Measurements from ENCODE around the gene ADGRE3. TPM values are rescaled to one million over a fixed set of nuclear protein-coding genes. Genes with fewer than 3 reads are reported as not detected.
A peak's percentile ranks its signal among the peaks of the same experiment; 100 is the strongest.
"Not testable (repeated sequence)": the region's sequence is repeated elsewhere in the genome, so short reads cannot be mapped to it uniquely, and the experiment has no call there.

ADGRE3 gene
- total RNA-seq, 2 experiments from 2014 or later = not detected

- H3K36me3 Mint-ChIP-seq = no peaks in the 10 kb centered on the region
- H3K9me3 Mint-ChIP-seq = peaks cover 5% of the 10 kb centered on the region
- H3K27ac Mint-ChIP-seq = no peak overlapping the region
- no peak overlapping the region for H3K4me3 Mint-ChIP-seq
- no peaks in the 10 kb centered on the region for H3K27me3 Mint-ChIP-seq
- peak; percentile 8 for DNase-seq
- no peaks in the 10 kb centered on the region for H3K4me1 Mint-ChIP-seq
These were observed 42.4 kb downstream of the ADGRE3 start for GRCh38 chr19:14632286-14632685.

- no peaks in the 10 kb centered on the region for H3K4me1 Mint-ChIP-seq
- no peak overlapping the region for H3K27ac Mint-ChIP-seq
- no peaks in the 10 kb centered on the region for H3K27me3 Mint-ChIP-seq
- peaks cover 5% of the 10 kb centered on the region for H3K9me3 Mint-ChIP-seq
- no peaks in the 10 kb centered on the region for H3K36me3 Mint-ChIP-seq
- no peak overlapping the region for H3K4me3 Mint-ChIP-seq
- no peak for DNase-seq
These were observed 45.1 kb downstream of the ADGRE3 start for GRCh38 chr19:14629557-14629956.

GRCh38 chr19:14624491-14624890 is 50.2 kb downstream of the ADGRE3 start:
- not testable (repeated sequence) for H3K4me3 Mint-ChIP-seq, H3K27me3 Mint-ChIP-seq

GRCh38 chr19:14619404-14619803 is 55.2 kb downstream of the ADGRE3 start:
- H3K36me3 Mint-ChIP-seq = no peaks in the 10 kb centered on the region

More at GRCh38 chr19:14624491-14624890, 50.2 kb downstream of the ADGRE3 start:
- not testable (repeated sequence) for H3K36me3 Mint-ChIP-seq, DNase-seq, H3K4me1 Mint-ChIP-seq, H3K9me3 Mint-ChIP-seq
- H3K27ac Mint-ChIP-seq = peak overlapping the region; percentile 31

GRCh38 chr19:14616407-14616806 is 58.2 kb downstream of the ADGRE3 start:
- Mint-ChIP-seq H3K27me3 (peaks cover 8% of the 10 kb centered on the region), H3K9me3 (peaks cover 15% of the 10 kb centered on the region), H3K36me3 (no peaks in the 10 kb centered on the region), H3K27ac (no peak overlapping the region), H3K4me3 (no peak overlapping the region), H3K4me1 (peaks cover 4% of the 10 kb centered on the region)
- no peak for DNase-seq

More at GRCh38 chr19:14619404-14619803, 55.2 kb downstream of the ADGRE3 start:
- Mint-ChIP-seq H3K9me3 (peaks cover 15% of the 10 kb centered on the region), H3K4me1 (no peaks in the 10 kb centered on the region), H3K27me3 (peaks cover 5% of the 10 kb centered on the region), H3K4me3 (no peak overlapping the region), H3K27ac (no peak overlapping the region)
- DNase-seq = no peak

GRCh38 chr19:14615623-14616022 is 59.0 kb downstream of the ADGRE3 start:
- no peaks in the 10 kb centered on the region for H3K36me3 Mint-ChIP-seq
- no peak for DNase-seq
- peaks cover 4% of the 10 kb centered on the region for H3K4me1 Mint-ChIP-seq
- peaks cover 15% of the 10 kb centered on the region for H3K9me3 Mint-ChIP-seq
- H3K27ac Mint-ChIP-seq = no peak overlapping the region
- H3K4me3 Mint-ChIP-seq = no peak overlapping the region
- peaks cover 8% of the 10 kb centered on the region for H3K27me3 Mint-ChIP-seq

GRCh38 chr19:14614099-14614412 is 60.6 kb downstream of the ADGRE3 start:
- peaks cover 8% of the 10 kb centered on the region for H3K27me3 Mint-ChIP-seq
- H3K9me3 Mint-ChIP-seq = peaks cover 3% of the 10 kb centered on the region
- H3K4me3 Mint-ChIP-seq = no peak overlapping the region
- H3K36me3 Mint-ChIP-seq = no peaks in the 10 kb centered on the region
- DNase-seq = no peak
- H3K4me1 Mint-ChIP-seq = peaks cover 4% of the 10 kb centered on the region
- H3K27ac Mint-ChIP-seq = no peak overlapping the region

- not testable (repeated sequence) for H3K4me1 Mint-ChIP-seq, H3K27me3 Mint-ChIP-seq, DNase-seq, H3K27ac Mint-ChIP-seq, H3K4me3 Mint-ChIP-seq, H3K36me3 Mint-ChIP-seq, H3K9me3 Mint-ChIP-seq
These were observed 61.1 kb downstream of the ADGRE3 start for GRCh38 chr19:14613399-14614098.

GRCh38 chr19:14612657-14613056 is 62.0 kb downstream of the ADGRE3 start:
- Mint-ChIP-seq H3K27ac (no peak overlapping the region), H3K9me3 (no peaks in the 10 kb centered on the region), H3K4me1 (peaks cover 4% of the 10 kb centered on the region), H3K4me3 (no peak overlapping the region), H3K27me3 (peaks cover 7% of the 10 kb centered on the region), H3K36me3 (no peaks in the 10 kb centered on the region)
- DNase-seq = no peak

GRCh38 chr19:14612242-14612641 is 62.4 kb downstream of the ADGRE3 start:
- not testable (repeated sequence) for DNase-seq, H3K4me3 Mint-ChIP-seq, H3K36me3 Mint-ChIP-seq, H3K9me3 Mint-ChIP-seq, H3K27me3 Mint-ChIP-seq, H3K27ac Mint-ChIP-seq, H3K4me1 Mint-ChIP-seq

- Mint-ChIP-seq H3K27me3 (peaks cover 4% of the 10 kb centered on the region), H3K36me3 (no peaks in the 10 kb centered on the region), H3K4me3 (no peak overlapping the region), H3K9me3 (no peaks in the 10 kb centered on the region), H3K27ac (no peak overlapping the region), H3K4me1 (peaks cover 4% of the 10 kb centered on the region)
- DNase-seq = no peak
These were observed 63.6 kb downstream of the ADGRE3 start for GRCh38 chr19:14611051-14611450.

GRCh38 chr19:14606627-14607026 is 68.0 kb downstream of the ADGRE3 start:
- Mint-ChIP-seq H3K4me3 (no peak overlapping the region), H3K9me3 (peaks cover 4% of the 10 kb centered on the region), H3K36me3 (no peaks in the 10 kb centered on the region), H3K27me3 (no peaks in the 10 kb centered on the region), H3K27ac (no peak overlapping the region), H3K4me1 (peaks cover 7% of the 10 kb centered on the region)
- DNase-seq = no peak

GRCh38 chr19:14603990-14604387 is 70.7 kb downstream of the ADGRE3 start:
- no peak for DNase-seq
- Mint-ChIP-seq H3K27me3 (no peaks in the 10 kb centered on the region), H3K9me3 (peaks cover 4% of the 10 kb centered on the region)

GRCh38 chr19:14599548-14600147 is 75.0 kb downstream of the ADGRE3 start:
- Mint-ChIP-seq H3K36me3 (peaks cover 4% of the 10 kb centered on the region), H3K27me3 (no peaks in the 10 kb centered on the region), H3K4me3 (no peak overlapping the region), H3K4me1 (peaks cover 7% of the 10 kb centered on the region), H3K27ac (no peak overlapping the region), H3K9me3 (peaks cover 10% of the 10 kb centered on the region)
- no peak for DNase-seq

More at GRCh38 chr19:14603990-14604387, 70.7 kb downstream of the ADGRE3 start:
- Mint-ChIP-seq H3K4me1 (peaks cover 7% of the 10 kb centered on the region), H3K36me3 (no peaks in the 10 kb centered on the region), H3K27ac (peak overlapping the region; percentile 60), H3K4me3 (no peak overlapping the region)

- no peaks in the 10 kb centered on the region for H3K4me1 Mint-ChIP-seq
- no peak overlapping the region for H3K27ac Mint-ChIP-seq
- peaks cover 6% of the 10 kb centered on the region for H3K9me3 Mint-ChIP-seq
- H3K4me3 Mint-ChIP-seq = no peak overlapping the region
- H3K36me3 Mint-ChIP-seq = peaks cover 4% of the 10 kb centered on the region
- DNase-seq = no peak
- peaks cover 5% of the 10 kb centered on the region for H3K27me3 Mint-ChIP-seq
These were observed 79.1 kb downstream of the ADGRE3 start for GRCh38 chr19:14595558-14595957.

- not testable (repeated sequence) for H3K27me3 Mint-ChIP-seq, H3K4me3 Mint-ChIP-seq, H3K9me3 Mint-ChIP-seq, H3K4me1 Mint-ChIP-seq, H3K36me3 Mint-ChIP-seq
- DNase-seq = peak; percentile 41
- peak overlapping the region; percentile 8 for H3K27ac Mint-ChIP-seq
These were observed 85.2 kb downstream of the ADGRE3 start for GRCh38 chr19:14589433-14589832.

Data from activated naive CD8-positive, alpha-beta T cell treated with anti-CD3 and anti-CD28 coated beads for 36 hours (primary cell).